ENCODE measurements around the gene SLAMF1. TPM values are rescaled to one million over a fixed set of nuclear protein-coding genes. Genes with fewer than 3 reads are reported as not detected.
A peak's percentile ranks its signal among the peaks of the same experiment; 100 is the strongest.

SLAMF1 gene
- total and polyA plus RNA-seq, 2 donors (not counting 1 experiment from before 2014, with no cell fraction given), result 20.7 to 42.3 TPM

GRCh38 chr1:160681891-160682140 is 35.0 kb upstream of the SLAMF1 start:
- WGBS (ENCODE audit: insufficient coverage), result 100% methylated on average over 3 of the region's 3 CpGs
- Mint-ChIP-seq H3K4me1 (peaks cover 55% of the 10 kb centered on the region), H3K4me3 (no peak overlapping the region), H3K27ac (peak overlapping the region; percentile 72), H3K9me3 (ENCODE audit: insufficient read depth) (peaks cover 5% of the 10 kb centered on the region), H3K27me3 (no peaks in the 10 kb centered on the region)
- Histone ChIP-seq H3K27me3 (replicated peaks in 1 of 4; ENCODE audit: control extremely low read depth in 1 of 4, control insufficient read depth in 3 of 4, insufficient read depth in 4 of 4, low read length in 3 of 4) (no peaks in the 10 kb centered on the region), H4K20me1 (ENCODE audit: control insufficient read depth, insufficient read depth, low read length, poor library complexity, severe bottlenecking) (peaks cover 26% of the 10 kb centered on the region), H3K9ac (ENCODE audit: low read length) (no peak overlapping the region), H3K36me3 (replicated peaks in 1 of 2; ENCODE audit: control extremely low read depth in 1 of 2, control insufficient read depth in 1 of 2, extremely low read depth in 1 of 2, insufficient read depth in 2 of 2, low read length in 1 of 2) (peaks cover 5 to 87% of the 10 kb centered on the region in 2 experiments), H3K4me2 (replicated peaks; ENCODE audit: low read depth, low read length, poor library complexity, severe bottlenecking) (no peak overlapping the region), H3K4me3 (ENCODE audit: control extremely low read depth in 1 of 5, extremely low read depth in 1 of 5, insufficient read depth in 1 of 5, low read depth in 2 of 5, low read length in 4 of 5) (no peak overlapping the region), H2AFZ (ENCODE audit: insufficient read depth, low read depth, low read length, poor library complexity, severe bottlenecking) (no peak overlapping the region), H3K27ac (ENCODE audit: low read length in 2 of 2) (peak overlapping the region in 1 of 2 donors; percentile 82), H3K9me3 (ENCODE audit: control extremely low read depth in 1 of 3, control insufficient read depth in 2 of 3, insufficient read depth in 1 of 3, low read length in 2 of 3) (no peaks in the 10 kb centered on the region), H3K4me1 (ENCODE audit: control insufficient read depth in 2 of 2, insufficient read depth in 2 of 2, low read length in 2 of 2) (peaks cover 40 to 48% of the 10 kb centered on the region in 2 donors), H3K79me2 (ENCODE audit: control insufficient read depth, insufficient read depth, low read length) (peaks cover 72% of the 10 kb centered on the region)
- DNase-seq (no peak), ATAC-seq (ENCODE audit: low read depth) (no peak)
- POLR2A ChIA-PET, result interaction anchor here (1.0 kb wide), 1 partner anchor 87 kb away, joined by 3 read pairs; no protein-coding TSS in a partner anchor
- CTCF ChIA-PET, result interaction anchor here (0.6 to 7.7 kb wide), 25 partner anchors 9 to 316 kb away, joined by 3 to 123 read pairs (median 5); partner anchors contain the start of genes CD48 and ITLN2
- intact Hi-C loops (cut with micrococcal nuclease), result loop anchor here (1.0 kb wide), 5 partner anchors 30 to 269 kb away; no protein-coding TSS in a partner anchor
- TF ChIP-seq EZH2 (IDR thresholded peaks at IDR 0.05; ENCODE audit: borderline replicate concordance, insufficient read depth, low read depth, low read length, poor library complexity, severe bottlenecking) (no peak), CTCF (IDR thresholded peaks at IDR 0.05) (no peak)

- peak overlapping the region in 1 of 2 donors; percentile 82 for H3K27ac ChIP-seq (ENCODE audit: low read length in 2 of 2)
- no peaks in the 10 kb centered on the region for H3K27me3 Mint-ChIP-seq
- H3K4me3 Mint-ChIP-seq, result no peak overlapping the region
- intact Hi-C loops (cut with micrococcal nuclease), result loop anchor here (1.0 kb wide), 5 partner anchors 31 to 270 kb away; no protein-coding TSS in a partner anchor
- TF ChIP-seq EZH2 (IDR thresholded peaks at IDR 0.05; ENCODE audit: borderline replicate concordance, insufficient read depth, low read depth, low read length, poor library complexity, severe bottlenecking), result no peak
- TF ChIP-seq CTCF (IDR thresholded peaks at IDR 0.05), result peak; percentile 92
- WGBS (ENCODE audit: insufficient coverage), result 59% methylated on average over 9 of the region's 10 CpGs
- peak overlapping the region; percentile 72 for H3K27ac Mint-ChIP-seq
- ATAC-seq (ENCODE audit: low read depth), result peak; percentile 93
- no peaks in the 10 kb centered on the region for H3K9me3 ChIP-seq (ENCODE audit: control extremely low read depth in 1 of 3, control insufficient read depth in 2 of 3, insufficient read depth in 1 of 3, low read length in 2 of 3)
- POLR2A ChIA-PET, result interaction anchor here (1.0 kb wide), 1 partner anchor 87 kb away, joined by 3 read pairs; no protein-coding TSS in a partner anchor
- no peak overlapping the region for H3K9ac ChIP-seq (ENCODE audit: low read length)
- H2AFZ ChIP-seq (ENCODE audit: insufficient read depth, low read depth, low read length, poor library complexity, severe bottlenecking), result no peak overlapping the region
- peaks cover 26% of the 10 kb centered on the region for H4K20me1 ChIP-seq (ENCODE audit: control insufficient read depth, insufficient read depth, low read length, poor library complexity, severe bottlenecking)
- H3K27me3 ChIP-seq (replicated peaks in 1 of 4; ENCODE audit: control extremely low read depth in 1 of 4, control insufficient read depth in 3 of 4, insufficient read depth in 4 of 4, low read length in 3 of 4), result no peaks in the 10 kb centered on the region
- DNase-seq, result peak; percentile 89
- no peak overlapping the region for H3K4me2 ChIP-seq (replicated peaks; ENCODE audit: low read depth, low read length, poor library complexity, severe bottlenecking)
- H3K36me3 ChIP-seq (replicated peaks in 1 of 2; ENCODE audit: control extremely low read depth in 1 of 2, control insufficient read depth in 1 of 2, extremely low read depth in 1 of 2, insufficient read depth in 2 of 2, low read length in 1 of 2), result peaks cover 4 to 87% of the 10 kb centered on the region in 2 experiments
- peaks cover 38 to 45% of the 10 kb centered on the region in 2 donors for H3K4me1 ChIP-seq (ENCODE audit: control insufficient read depth in 2 of 2, insufficient read depth in 2 of 2, low read length in 2 of 2)
- peaks cover under 1% of the 10 kb centered on the region for H3K9me3 Mint-ChIP-seq (ENCODE audit: insufficient read depth)
- peaks cover 67% of the 10 kb centered on the region for H3K79me2 ChIP-seq (ENCODE audit: control insufficient read depth, insufficient read depth, low read length)
- CTCF ChIA-PET, result interaction anchor here (0.5 to 7.7 kb wide), 35 partner anchors 9 to 316 kb away, joined by 3 to 123 read pairs (median 4); partner anchors contain the start of genes CD48 and ITLN2
- H3K4me1 Mint-ChIP-seq, result peaks cover 51% of the 10 kb centered on the region
- no peak overlapping the region for H3K4me3 ChIP-seq (ENCODE audit: control extremely low read depth in 1 of 5, extremely low read depth in 1 of 5, insufficient read depth in 1 of 5, low read depth in 2 of 5, low read length in 4 of 5)
These were observed 34.4 kb upstream of the SLAMF1 start for GRCh38 chr1:160681066-160681890.
